BJ (cell line): ENCODE measurements around the gene TOGARAM2. TPM values are rescaled to one million over a fixed set of nuclear protein-coding genes. Genes with fewer than 3 reads are reported as not detected.
"Not testable (repeated sequence)": the region's sequence is repeated elsewhere in the genome, so short reads cannot be mapped to it uniquely, and the experiment has no call there.

Experiments
- CTCF ChIA-PET: fragments of 350-600 bp; formaldehyde crosslinking; extraction: SDS; loops from one replicate; lab custom pipeline; 2021; ENCODE audit warnings: antibody characterized with exemption, inconsistent platforms; lab: Yijun Ruan, JAX
- POLR2A ChIA-PET: fragments of 300-600 bp; sonication (Branson Sonifier 250); formaldehyde crosslinking; extraction: SDS; loops from one replicate; lab custom pipeline; 2021; ENCODE audit warnings: antibody characterized with exemption; lab: Charles Lee
- DNase-seq: peaks from one replicate; pipeline ENCODE4 v3.0.0-alpha.2; 2011; ENCODE audit warnings: low read depth
- H3K27me3 ChIP-seq: 2 replicates; pipeline ENCODE4 v1.6.0; 2011; ENCODE audit warnings: low read length; ENCODE audit not compliant: control insufficient read depth, insufficient read depth
- H3K36me3 ChIP-seq: 2 replicates; pipeline ENCODE4 v1.5.1; 2011; ENCODE audit warnings: low read length; ENCODE audit not compliant: control insufficient read depth, insufficient read depth
- H3K4me3 ChIP-seq: 2 replicates; pipeline ENCODE4 v1.5.1; 2011; ENCODE audit warnings: low read depth, mild to moderate bottlenecking, control low read depth, low read length
- CTCF ChIP-seq: IDR thresholded peaks from 2 replicates; pipeline ENCODE4 v1.5.1; 2011; ENCODE audit warnings: low read depth, mild to moderate bottlenecking, control low read depth, inconsistent platforms, low read length, moderate library complexity; ENCODE audit not compliant: insufficient read depth
- polyA plus RNA-seq: library from polyadenylated mRNA; depleted of rRNA; stranded (reverse); fragments of >200 nt; gene quantifications from 2 replicates; pipeline ENCODE4 v1.2.3, GENCODE V29; 2011

TOGARAM2 gene
- polyA plus RNA-seq, 1 experiment = 0.09 TPM

- Histone ChIP-seq H3K36me3 (no peaks in the 10 kb centered on the region), H3K27me3 (peaks cover 2% of the 10 kb centered on the region; the same call in 1 of the 2 replicates), H3K4me3 (no peak overlapping the region)
- CTCF ChIA-PET = no interaction called here
- no peak for TF ChIP-seq CTCF
- POLR2A ChIA-PET = no interaction called here
- no peak for DNase-seq
Measured at GRCh38 chr2:28975671-28976070, 5.4 kb upstream of the TOGARAM2 start.

GRCh38 chr2:28976584-28976983 lies 4.5 kb upstream of the TOGARAM2 start:
- POLR2A ChIA-PET = no interaction called here
- no peak for DNase-seq
- H3K4me3 ChIP-seq = no peak overlapping the region
- CTCF ChIA-PET = interaction anchor here (1.5 kb wide), 1 partner anchor 15 kb away, joined by 5 read pairs; no protein-coding TSS in a partner anchor
- no peak for TF ChIP-seq CTCF
- H3K36me3 ChIP-seq = no peaks in the 10 kb centered on the region
- H3K27me3 ChIP-seq = peaks cover 2% of the 10 kb centered on the region; the same call in 1 of the 2 replicates

GRCh38 chr2:28977176-28977875 lies 3.8 kb upstream of the TOGARAM2 start:
- ChIA-PET POLR2A (no interaction called here), CTCF (interaction anchor here (0.8 to 1.5 kb wide), 2 partner anchors 14 to 38 kb away, joined by 4 to 5 read pairs; no protein-coding TSS in a partner anchor)
- Histone ChIP-seq H3K4me3 (no peak overlapping the region), H3K36me3 (no peaks in the 10 kb centered on the region), H3K27me3 (peaks cover 2% of the 10 kb centered on the region; the same call in 1 of the 2 replicates)
- DNase-seq = no peak
- TF ChIP-seq CTCF = no peak

- H3K36me3 ChIP-seq, H3K4me3 ChIP-seq, POLR2A ChIA-PET, H3K27me3 ChIP-seq, DNase-seq: not testable (repeated sequence)
- CTCF ChIA-PET = interaction anchor here (0.8 kb wide), 1 partner anchor 37 kb away, joined by 4 read pairs; no protein-coding TSS in a partner anchor
Measured at GRCh38 chr2:28978001-28978400, 3.1 kb upstream of the TOGARAM2 start.

GRCh38 chr2:28978606-28979005 lies 2.5 kb upstream of the TOGARAM2 start:
- no peak for DNase-seq
- Histone ChIP-seq H3K4me3 (no peak overlapping the region), H3K36me3 (no peaks in the 10 kb centered on the region), H3K27me3 (no peaks in the 10 kb centered on the region)
- TF ChIP-seq CTCF = no peak
- CTCF ChIA-PET = interaction anchor here (0.8 kb wide), 1 partner anchor 37 kb away, joined by 4 read pairs; no protein-coding TSS in a partner anchor
- POLR2A ChIA-PET = no interaction called here
